IMR-90 (cell line): ENCODE measurements around the gene TMEM35A. TPM values are rescaled to one million over a fixed set of nuclear protein-coding genes. Genes with fewer than 3 reads are reported as not detected.

Experiments
- ATAC-seq: fragments of 200-7000 bp; cut with Tn5 transposase; 2 replicates; pipeline ENCODE4 v1.9.1; 2020; ENCODE audit warnings: low read depth, mild to moderate bottlenecking, moderate library complexity
- BruUV-seq: library from RNA; stranded (reverse); fragments of 400-500 nt; replicated peaks from 2 replicates; lab custom pipeline; 2021; lab: Mats Ljungman, UMichigan
- CTCF ChIA-PET: fragments of 300-600 bp; formaldehyde crosslinking; extraction: SDS; loops from one replicate; lab custom pipeline; 2021; ENCODE audit warnings: antibody characterized with exemption; lab: Yijun Ruan, JAX
- POLR2A ChIA-PET: fragments of 300-600 bp; sonication (Branson Sonifier 250); formaldehyde crosslinking; loops from one replicate; lab custom pipeline; 2022; ENCODE audit warnings: antibody characterized with exemption; ENCODE audit not compliant: unreplicated experiment; lab: Charles Lee
- DNase-seq: peaks from one replicate; pipeline ENCODE4 v3.0.0; 2013
- H2AFZ ChIP-seq: replicated peaks from 2 replicates; pipeline ENCODE3; 2013; ENCODE audit warnings: low read length, mild to moderate bottlenecking; ENCODE audit not compliant: poor library complexity
- H2AK5ac ChIP-seq: 2 replicates; pipeline ENCODE4 v1.6.1; 2013; ENCODE audit warnings: low read depth, low read length, inconsistent platforms
- H2AK9ac ChIP-seq: replicated peaks from 2 replicates; pipeline ENCODE3; 2013; ENCODE audit warnings: mild to moderate bottlenecking, low read depth, low read length, moderate library complexity; ENCODE audit not compliant: poor library complexity
- H2BK120ac ChIP-seq: 2 replicates; pipeline ENCODE4 v1.6.1; 2013; ENCODE audit warnings: low read depth, low read length, inconsistent platforms
- H2BK15ac ChIP-seq: 3 replicates; pipeline ENCODE4 v1.6.1; 2013; ENCODE audit warnings: low read depth, low read length, inconsistent platforms
- H2BK20ac ChIP-seq: 2 replicates; pipeline ENCODE4 v1.6.1; 2013; ENCODE audit warnings: low read depth, mild to moderate bottlenecking, inconsistent platforms, low read length, moderate library complexity
- H2BK5ac ChIP-seq: 2 replicates; pipeline ENCODE4 v1.6.1; 2013; ENCODE audit warnings: mild to moderate bottlenecking, low read depth, low read length, inconsistent platforms; ENCODE audit not compliant: poor library complexity, severe bottlenecking
- H3K14ac ChIP-seq: replicated peaks from 2 replicates; pipeline ENCODE4 v1.6.1; 2013; ENCODE audit warnings: low read depth, low read length, inconsistent platforms
- H3K18ac ChIP-seq: 2 replicates; pipeline ENCODE4 v1.6.1; 2013; ENCODE audit warnings: low read depth, low read length, control low read depth
- H3K23ac ChIP-seq: 2 replicates; pipeline ENCODE4 v1.6.1; 2013; ENCODE audit warnings: low read depth, low read length, inconsistent platforms
- H3K27ac ChIP-seq: 2 replicates; pipeline ENCODE4 v1.5.1; 2013; ENCODE audit warnings: mild to moderate bottlenecking, control low read depth, low read length; ENCODE audit not compliant: insufficient read depth
- H3K27me3 ChIP-seq: 2 replicates; pipeline ENCODE4 v1.6.1; 2013; ENCODE audit warnings: low read length; ENCODE audit not compliant: control insufficient read depth, insufficient read depth
- H3K36me3 ChIP-seq: 2 replicates; pipeline ENCODE4 v1.6.1; 2013; ENCODE audit warnings: low read length, mixed read lengths; ENCODE audit not compliant: control insufficient read depth, insufficient read depth
- H3K4ac ChIP-seq: 2 replicates; pipeline ENCODE4 v1.6.1; 2013; ENCODE audit warnings: low read depth, low read length, inconsistent platforms
- H3K4me1 ChIP-seq: 2 replicates; pipeline ENCODE4 v1.6.1; 2013; ENCODE audit warnings: low read length, mixed read lengths; ENCODE audit not compliant: control insufficient read depth, insufficient read depth
- H3K4me2 ChIP-seq: 2 replicates; pipeline ENCODE4 v1.6.1; 2013; ENCODE audit warnings: low read depth, mild to moderate bottlenecking, control low read depth, low read length, moderate library complexity
- H3K4me3 ChIP-seq: 2 replicates; pipeline ENCODE4 v1.5.1; 2013; ENCODE audit warnings: low read depth, mild to moderate bottlenecking, control low read depth, low read length, moderate library complexity; ENCODE audit not compliant: insufficient read depth
- H3K56ac ChIP-seq: 2 replicates; pipeline ENCODE4 v1.6.1; 2013; ENCODE audit warnings: low read length, inconsistent platforms; ENCODE audit not compliant: insufficient read depth; ENCODE audit errors: extremely low read depth
- H3K79me1 ChIP-seq, 2 experiments: 2 replicates each; pipeline ENCODE4 v1.6.1; 2013; ENCODE audit warnings: low read length in 2 of 2, inconsistent platforms in 1 of 2, low read depth in 1 of 2
- H3K9ac ChIP-seq: 2 replicates; pipeline ENCODE4 v1.6.1; 2013; ENCODE audit warnings: low read depth, low read length, control low read depth
- H3K9me1 ChIP-seq: 2 replicates; pipeline ENCODE4 v1.6.1; 2013; ENCODE audit warnings: low read length, inconsistent platforms; ENCODE audit not compliant: insufficient read depth
- H3K9me3 ChIP-seq: 2 replicates; pipeline ENCODE4 v1.6.1; 2013; ENCODE audit warnings: low read length; ENCODE audit not compliant: control insufficient read depth, insufficient read depth
- H4K20me1 ChIP-seq: 2 replicates; pipeline ENCODE4 v1.6.1; 2013; ENCODE audit warnings: low read length, inconsistent platforms; ENCODE audit not compliant: insufficient read depth
- H4K5ac ChIP-seq: 2 replicates; pipeline ENCODE4 v1.6.1; 2013; ENCODE audit warnings: mild to moderate bottlenecking, low read depth, low read length, control low read depth
- H4K8ac ChIP-seq, 2 experiments: 2 replicates each; pipeline ENCODE4 v1.6.1; 2013; ENCODE audit warnings: low read depth in 2 of 2, low read length in 2 of 2, control low read depth in 1 of 2, inconsistent platforms in 1 of 2
- H4K91ac ChIP-seq: 2 replicates; pipeline ENCODE4 v1.6.1; 2013; ENCODE audit warnings: low read depth, low read length, inconsistent platforms; ENCODE audit not compliant: insufficient read depth
- BHLHE40 ChIP-seq: fragments of 150-350 bp; IDR thresholded peaks from 2 replicates; pipeline ENCODE4 v1.6.1; 2016; ENCODE audit warnings: mild to moderate bottlenecking, low read depth, low read length
- MAFK ChIP-seq: IDR thresholded peaks from 2 replicates; pipeline ENCODE4 v1.6.1; 2012; ENCODE audit warnings: low read depth, low read length, improper control_type of control experiment
- NFE2L2 ChIP-seq: fragments of 150-350 bp; IDR thresholded peaks from 2 replicates; pipeline ENCODE4 v1.6.1; 2016; ENCODE audit warnings: low read depth, mild to moderate bottlenecking, low read length
- POLR2A ChIP-seq: IDR thresholded peaks from 2 replicates; pipeline ENCODE4 v1.6.1; 2012; ENCODE audit warnings: mild to moderate bottlenecking, low read depth, low read length
- RAD21 ChIP-seq: IDR thresholded peaks from 2 replicates; pipeline ENCODE4 v1.6.1; 2012; ENCODE audit warnings: low read length, improper control_type of control experiment
- RFX5 ChIP-seq: IDR thresholded peaks from 2 replicates; pipeline ENCODE4 v1.8.0; 2012; ENCODE audit warnings: low read depth, mild to moderate bottlenecking, low read length, moderate library complexity
- SMC3 ChIP-seq: fragments of 150-350 bp; IDR thresholded peaks from 2 replicates; pipeline ENCODE4 v1.6.1; 2016; ENCODE audit warnings: low read depth, mild to moderate bottlenecking, antibody characterized with exemption, low read length, moderate library complexity
- WGBS, 2 experiments: methylation state at CpG; one replicate each; pipeline versions ENCODE4 v1.1.5 to v1.1.7; 2013; ENCODE audit warnings: missing lambda C conversion rate in 2 of 2; ENCODE audit not compliant: insufficient read length in 1 of 2; ENCODE audit errors: extremely low coverage in 2 of 2; 5-methylcytosine and 5-hydroxymethylcytosine counted together
- dilution Hi-C: fragments of 300-500 bp; cut with HindIII; formaldehyde crosslinking; loops from one replicate; pipeline ENCODE4 v1.14.3; 2018; ENCODE audit warnings: low sequenced_read_pairs; ENCODE audit not compliant: unreplicated experiment
- in situ Hi-C: fragments of 300-500 bp; cut with MboI; formaldehyde crosslinking; loops from 3 replicates; pipeline ENCODE4 v1.14.3; 2019; ENCODE audit warnings: low sequenced_read_pairs, inconsistent platforms, mixed read lengths
- intact Hi-C: fragments of 100-400 bp; cut with micrococcal nuclease; formaldehyde crosslinking; loops from 2 replicates; pipeline ENCODE4 v1.10.0; 2022
- polyA plus RNA-seq, 3 experiments: library from polyadenylated mRNA; depleted of rRNA; stranded (reverse); fragments of >200 nt; gene quantifications; 2 replicates each; pipeline ENCODE4 v1.2.3, GENCODE V29; 2012; ENCODE audit warnings: low replicate concordance in 1 of 3
- total RNA-seq: library from RNA; depleted of rRNA; stranded (reverse); fragments of >200 nt; gene quantifications from 2 replicates; pipeline ENCODE4 v1.2.3, GENCODE V29; 2012
- TF ChIP-seq, protein P1 (sequence below): conservative IDR thresholded peaks from 2 replicates; pipeline ENCODE4 v1.5.1; 2012; ENCODE audit warnings: mild to moderate bottlenecking, low read depth, low read length, improper control_type of control experiment
- TF ChIP-seq, protein P2 (sequence below): fragments of 150-350 bp; IDR thresholded peaks from 2 replicates; pipeline ENCODE4 v1.6.1; 2016; ENCODE audit warnings: low read depth, mild to moderate bottlenecking, low read length, moderate library complexity, borderline replicate concordance
- TF ChIP-seq, protein P3 (sequence below): fragments of 150-350 bp; IDR thresholded peaks from 2 replicates; pipeline ENCODE4 v1.6.1; 2017; ENCODE audit warnings: mild to moderate bottlenecking, antibody characterized with exemption, low read length, low read depth

The TMEM35A gene
- total and polyA plus RNA-seq, 2 of the 4 experiments (the other 2 are of a cell fraction), result 11.3 to 14.2 TPM

DNA sequence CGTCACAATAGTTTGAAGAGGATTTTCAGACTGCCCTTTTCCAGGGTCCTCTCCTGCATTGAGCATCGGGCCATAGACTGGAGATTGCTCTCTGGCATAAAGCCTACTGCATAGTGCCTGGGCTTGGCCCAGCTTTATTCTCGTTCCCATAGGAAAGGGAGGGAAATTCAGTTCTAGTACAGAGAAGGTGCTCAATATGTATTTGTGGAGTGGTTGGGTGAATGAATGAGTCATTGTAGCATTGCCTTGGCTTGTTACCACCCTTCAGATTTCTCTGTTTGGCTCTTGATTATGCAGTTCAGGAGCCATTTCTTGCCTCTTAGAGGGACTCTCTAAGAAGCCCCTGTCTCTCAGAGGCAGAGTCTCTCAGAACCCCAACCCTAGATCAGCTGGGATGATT, 2.6 kb downstream of the TMEM35A start:
- dilution Hi-C loops (no loop called here), intact Hi-C loops (no loop called here), in situ Hi-C loops (no loop called here)
- H2BK15ac ChIP-seq, result no peak overlapping the region
- H3K14ac ChIP-seq, result no peak overlapping the region
- H3K4me2 ChIP-seq, result no peak overlapping the region; the same call in 1 of the 2 replicates
- no peaks in the 10 kb centered on the region; a peak in 1 of 4 replicates for H3K79me1 ChIP-seq
- no peak overlapping the region for H3K18ac ChIP-seq
- no peak overlapping the region for H2AK9ac ChIP-seq
- ChIA-PET CTCF (interaction anchor here (0.6 kb wide), 1 partner anchor 266 kb away, joined by 6 read pairs; no protein-coding TSS in a partner anchor), POLR2A (no interaction called here)
- no peak overlapping the region for H3K9ac ChIP-seq
- H3K56ac ChIP-seq, result no peak overlapping the region
- ATAC-seq (no peak), DNase-seq (no peak)
- H3K9me3 ChIP-seq, result no peaks in the 10 kb centered on the region
- BruUV-seq, result no TSS peak
- no peak overlapping the region for H3K4me3 ChIP-seq
- no peak overlapping the region for H2BK120ac ChIP-seq
- no peaks in the 10 kb centered on the region; the same call in 1 of the 2 replicates for H4K20me1 ChIP-seq
- no peak overlapping the region for H3K23ac ChIP-seq
- H3K27ac ChIP-seq, result no peak overlapping the region
- H4K8ac ChIP-seq, result no peak overlapping the region
- H3K4ac ChIP-seq, result no peak overlapping the region
- no peak overlapping the region for H2BK5ac ChIP-seq
- no peaks in the 10 kb centered on the region for H3K27me3 ChIP-seq
- H2AK5ac ChIP-seq, result no peak overlapping the region
- 0 out of 2 replicates have a peak, but pooled peaks cover 2% of the 10 kb centered on the region for H3K9me1 ChIP-seq
- no peak overlapping the region for H4K91ac ChIP-seq
- no peak overlapping the region for H2AFZ ChIP-seq
- no peak overlapping the region for H4K5ac ChIP-seq
- no peaks in the 10 kb centered on the region for H3K4me1 ChIP-seq
- TF ChIP-seq, protein P1, sequence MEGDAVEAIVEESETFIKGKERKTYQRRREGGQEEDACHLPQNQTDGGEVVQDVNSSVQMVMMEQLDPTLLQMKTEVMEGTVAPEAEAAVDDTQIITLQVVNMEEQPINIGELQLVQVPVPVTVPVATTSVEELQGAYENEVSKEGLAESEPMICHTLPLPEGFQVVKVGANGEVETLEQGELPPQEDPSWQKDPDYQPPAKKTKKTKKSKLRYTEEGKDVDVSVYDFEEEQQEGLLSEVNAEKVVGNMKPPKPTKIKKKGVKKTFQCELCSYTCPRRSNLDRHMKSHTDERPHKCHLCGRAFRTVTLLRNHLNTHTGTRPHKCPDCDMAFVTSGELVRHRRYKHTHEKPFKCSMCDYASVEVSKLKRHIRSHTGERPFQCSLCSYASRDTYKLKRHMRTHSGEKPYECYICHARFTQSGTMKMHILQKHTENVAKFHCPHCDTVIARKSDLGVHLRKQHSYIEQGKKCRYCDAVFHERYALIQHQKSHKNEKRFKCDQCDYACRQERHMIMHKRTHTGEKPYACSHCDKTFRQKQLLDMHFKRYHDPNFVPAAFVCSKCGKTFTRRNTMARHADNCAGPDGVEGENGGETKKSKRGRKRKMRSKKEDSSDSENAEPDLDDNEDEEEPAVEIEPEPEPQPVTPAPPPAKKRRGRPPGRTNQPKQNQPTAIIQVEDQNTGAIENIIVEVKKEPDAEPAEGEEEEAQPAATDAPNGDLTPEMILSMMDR, result no peak
- TF ChIP-seq BHLHE40 (no peak), SMC3 (no peak), NFE2L2 (no peak), POLR2A (no peak), MAFK (no peak), RFX5 (no peak), RAD21 (no peak)
- TF ChIP-seq, protein P2, sequence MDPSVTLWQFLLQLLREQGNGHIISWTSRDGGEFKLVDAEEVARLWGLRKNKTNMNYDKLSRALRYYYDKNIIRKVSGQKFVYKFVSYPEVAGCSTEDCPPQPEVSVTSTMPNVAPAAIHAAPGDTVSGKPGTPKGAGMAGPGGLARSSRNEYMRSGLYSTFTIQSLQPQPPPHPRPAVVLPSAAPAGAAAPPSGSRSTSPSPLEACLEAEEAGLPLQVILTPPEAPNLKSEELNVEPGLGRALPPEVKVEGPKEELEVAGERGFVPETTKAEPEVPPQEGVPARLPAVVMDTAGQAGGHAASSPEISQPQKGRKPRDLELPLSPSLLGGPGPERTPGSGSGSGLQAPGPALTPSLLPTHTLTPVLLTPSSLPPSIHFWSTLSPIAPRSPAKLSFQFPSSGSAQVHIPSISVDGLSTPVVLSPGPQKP, result no peak
- TF ChIP-seq, protein P3, sequence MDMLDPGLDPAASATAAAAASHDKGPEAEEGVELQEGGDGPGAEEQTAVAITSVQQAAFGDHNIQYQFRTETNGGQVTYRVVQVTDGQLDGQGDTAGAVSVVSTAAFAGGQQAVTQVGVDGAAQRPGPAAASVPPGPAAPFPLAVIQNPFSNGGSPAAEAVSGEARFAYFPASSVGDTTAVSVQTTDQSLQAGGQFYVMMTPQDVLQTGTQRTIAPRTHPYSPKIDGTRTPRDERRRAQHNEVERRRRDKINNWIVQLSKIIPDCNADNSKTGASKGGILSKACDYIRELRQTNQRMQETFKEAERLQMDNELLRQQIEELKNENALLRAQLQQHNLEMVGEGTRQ, result no peak
- 42% methylated on average over 2 of the region's 3 CpGs; no CpG with 5 or more reads in 1 of the 2 experiments for whole genome bisulfite sequencing, 2 experiments
- no peak overlapping the region for H2BK20ac ChIP-seq
- H3K36me3 ChIP-seq, result no peaks in the 10 kb centered on the region
